HG02642 (cell line): ENCODE measurements around the gene SS18L1.
"Not testable (repeated sequence)": the region's sequence is repeated elsewhere in the genome, so short reads cannot be mapped to it uniquely, and the experiment has no call there.

Experiments
- ATAC-seq: cut with Tn5 transposase; IDR thresholded peaks from one replicate; pipeline ENCODE4 v1.9.1; 2021; ENCODE audit warnings: mild to moderate bottlenecking; ENCODE audit not compliant: unreplicated experiment, poor library complexity

The SS18L1 gene

GRCh38 chr20:62143081-62143956, at the start of gene SS18L1, which contains the start of gene PSMA7:
Gene SS18L1 (plus strand): TSS chr20:62143769. CDS start chr20:62143821, 52 bp downstream.
Gene PSMA7 (minus strand): TSS chr20:62143394. CDS start chr20:62143303, 91 bp downstream.
- peak; percentile 82 for ATAC-seq

- ATAC-seq = no peak
These were observed 46.9 kb upstream of the SS18L1 start for GRCh38 chr20:62096421-62097380.

GRCh38 chr20:62097881-62098407, 45.6 kb upstream of the SS18L1 start:
- no peak for ATAC-seq

GRCh38 chr20:62101078-62101477, 42.5 kb upstream of the SS18L1 start:
- ATAC-seq = no peak

- no peak for ATAC-seq
These were observed 39.9 kb upstream of the SS18L1 start for GRCh38 chr20:62103508-62104233.

- ATAC-seq = no peak
These were observed 39.3 kb upstream of the SS18L1 start for GRCh38 chr20:62104234-62104789.

- no peak for ATAC-seq
These were observed 38.7 kb upstream of the SS18L1 start for GRCh38 chr20:62104791-62105345.

GRCh38 chr20:62105592-62105991, 38.0 kb upstream of the SS18L1 start:
- no peak for ATAC-seq

- no peak for ATAC-seq
These were observed 32.4 kb upstream of the SS18L1 start for GRCh38 chr20:62111148-62111547.

GRCh38 chr20:62112368-62112767, 31.2 kb upstream of the SS18L1 start:
- no peak for ATAC-seq

- no peak for ATAC-seq
These were observed 28.7 kb upstream of the SS18L1 start for GRCh38 chr20:62114894-62115293.

GRCh38 chr20:62115800-62116407, 27.7 kb upstream of the SS18L1 start:
- ATAC-seq = not testable (repeated sequence)

- no peak for ATAC-seq
These were observed 26.8 kb upstream of the SS18L1 start for GRCh38 chr20:62116558-62117361.

- no peak for ATAC-seq
These were observed 26.3 kb upstream of the SS18L1 start for GRCh38 chr20:62117362-62117646.

GRCh38 chr20:62117658-62118057, 25.9 kb upstream of the SS18L1 start:
- no peak for ATAC-seq

- no peak for ATAC-seq
These were observed 25.2 kb upstream of the SS18L1 start for GRCh38 chr20:62118113-62119043.

GRCh38 chr20:62119115-62119514, 24.5 kb upstream of the SS18L1 start:
- ATAC-seq = no peak
